CD4-positive, alpha-beta T cell treated with Interleukin-15 for 4 hours (primary cell): ENCODE measurements around the gene ST3GAL3.
"Not testable (repeated sequence)": the region's sequence is repeated elsewhere in the genome, so short reads cannot be mapped to it uniquely, and the experiment has no call there.

Experiments used
- DNase-seq: peaks from one replicate; pipeline ENCODE4 v3.0.0-alpha.2; 2020; ENCODE audit warnings: low spot score

Gene ST3GAL3

GRCh38 chr1:43822040-43822690, 114.8 kb downstream of the ST3GAL3 start:
- no peak for DNase-seq

- DNase-seq: no peak
Measured at GRCh38 chr1:43824795-43825194, 117.5 kb downstream of the ST3GAL3 start.

DNA sequence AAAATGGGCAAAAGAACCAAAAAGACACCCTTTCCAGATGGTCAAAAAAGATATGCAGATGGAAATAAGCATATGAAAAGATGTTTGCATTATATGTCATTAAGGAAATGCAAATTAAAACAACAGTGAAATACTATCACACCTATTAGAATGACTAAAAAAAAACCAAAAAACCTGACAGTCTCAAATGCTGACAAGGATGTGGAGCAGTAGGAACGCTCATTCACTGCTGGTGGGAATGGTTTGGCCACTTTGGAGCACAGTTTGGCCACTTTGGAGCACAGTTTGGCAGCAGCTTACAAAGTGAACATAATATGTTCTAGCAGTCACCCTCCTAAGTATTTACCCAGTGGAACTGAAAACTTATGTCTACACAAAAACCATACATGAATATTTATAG, 121.2 kb downstream of the ST3GAL3 start:
- no peak for DNase-seq

GRCh38 chr1:43830802-43831201, 123.5 kb downstream of the ST3GAL3 start:
- DNase-seq: no peak

DNA sequence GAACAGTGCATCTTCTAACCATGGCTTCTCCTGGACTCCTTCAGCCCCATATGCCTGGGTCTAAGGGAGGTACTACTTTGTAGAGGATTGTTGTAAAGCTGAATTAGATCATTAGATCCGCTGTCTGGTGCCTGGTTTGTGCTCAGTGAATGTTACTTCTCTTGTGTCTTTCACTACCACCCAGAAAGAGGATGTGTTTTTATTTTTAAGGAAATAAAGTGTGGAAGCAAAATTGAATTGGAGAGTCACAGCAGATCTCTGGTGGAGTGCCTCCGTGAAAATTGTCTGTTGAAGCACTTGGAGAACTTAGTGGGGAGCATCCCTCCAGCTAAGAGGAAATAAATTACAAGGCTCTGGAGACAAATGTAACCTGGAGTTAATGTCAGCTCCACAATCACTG, 124.5 kb downstream of the ST3GAL3 start:
- no peak for DNase-seq

GRCh38 chr1:43832255-43832654, 124.9 kb downstream of the ST3GAL3 start:
- no peak for DNase-seq

GRCh38 chr1:43832998-43833397, 125.7 kb downstream of the ST3GAL3 start:
- no peak for DNase-seq

- DNase-seq: not testable (repeated sequence)
Measured at GRCh38 chr1:43833902-43834279, 126.6 kb downstream of the ST3GAL3 start.

DNA sequence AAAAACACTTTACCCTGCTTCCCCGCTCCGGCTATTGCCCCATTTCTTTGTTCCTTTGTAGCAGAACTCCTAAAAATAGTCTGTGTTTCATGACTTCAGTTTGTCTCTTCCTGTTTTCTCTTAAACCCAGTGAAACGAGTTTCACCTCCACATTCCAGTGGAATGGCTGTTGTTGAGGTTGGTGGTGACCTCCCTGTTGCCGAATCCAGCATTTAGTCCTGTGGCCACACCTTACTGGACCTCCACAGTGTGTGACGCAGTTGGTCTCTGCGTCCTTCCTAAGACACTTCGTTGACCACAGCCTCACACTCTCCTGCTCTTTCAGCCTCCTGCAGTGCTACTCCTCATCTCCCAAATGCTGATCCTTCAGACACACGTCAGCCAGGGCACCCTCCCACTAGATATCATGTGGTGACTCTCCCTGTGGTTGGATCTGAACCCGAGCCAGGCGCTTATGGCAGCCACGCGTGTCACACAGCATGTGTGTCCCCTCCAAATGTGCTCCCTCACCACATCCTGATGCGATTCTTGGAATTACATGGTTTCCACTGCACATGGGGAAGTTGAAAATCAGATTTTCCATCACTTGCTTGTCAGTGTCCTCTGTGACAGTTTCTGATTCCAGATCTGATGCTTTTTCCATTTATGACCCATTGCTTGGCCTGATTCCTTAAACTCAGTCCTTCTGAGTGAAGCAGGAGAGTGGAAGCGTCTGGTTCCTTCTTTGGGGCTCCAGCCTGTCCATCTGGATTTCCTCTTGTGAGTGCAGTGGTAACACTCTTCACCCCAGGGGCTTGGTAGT, 127.1 kb downstream of the ST3GAL3 start:
- DNase-seq: no peak

DNA sequence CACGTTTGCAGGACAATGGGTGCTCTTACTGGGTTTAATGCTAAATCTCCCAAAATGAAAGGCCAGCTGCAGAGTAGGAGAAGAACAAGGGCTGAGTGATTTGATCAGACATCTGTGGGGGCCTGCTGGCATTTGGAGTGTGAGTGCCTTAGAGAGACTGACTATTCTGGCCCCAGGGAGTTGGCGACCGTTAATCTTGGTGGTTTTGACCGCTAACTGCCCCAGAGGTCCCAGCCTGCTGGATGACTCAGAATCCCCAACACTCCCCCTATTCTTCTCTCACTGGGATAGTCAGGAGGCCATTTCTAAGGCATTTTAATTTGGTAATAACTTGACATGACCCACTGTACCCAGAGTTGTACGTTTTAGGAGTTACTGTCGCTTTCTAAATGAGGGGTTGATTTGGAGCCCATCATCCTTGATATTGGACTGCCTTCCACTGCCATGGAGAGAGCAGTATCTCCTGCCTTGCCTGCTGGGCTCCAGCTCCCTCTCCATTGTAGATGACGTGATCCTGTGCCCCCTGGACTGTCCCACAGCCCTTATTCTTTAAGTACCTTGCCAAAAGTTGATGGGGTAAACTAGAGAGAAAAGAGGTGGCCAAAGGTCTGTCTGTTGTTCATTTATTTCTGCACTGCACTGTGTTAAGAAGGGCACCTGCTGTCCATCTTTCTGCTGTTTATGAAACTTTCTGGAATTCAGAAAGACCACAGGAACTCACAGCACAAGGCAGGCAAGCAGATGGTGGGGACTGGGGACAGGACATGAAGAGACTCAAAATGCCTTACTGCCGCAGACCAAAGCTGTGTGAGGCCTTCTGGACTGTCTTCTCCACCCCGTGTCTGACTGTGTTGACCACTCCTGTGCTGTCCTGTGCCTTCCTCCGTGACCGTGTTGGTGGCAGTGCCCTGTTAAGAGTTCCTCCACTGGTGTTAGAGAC, 128.0 kb downstream of the ST3GAL3 start:
- DNase-seq: no peak

- peak; percentile 38 for DNase-seq
Measured at GRCh38 chr1:43836267-43836951, 129.1 kb downstream of the ST3GAL3 start.

DNA sequence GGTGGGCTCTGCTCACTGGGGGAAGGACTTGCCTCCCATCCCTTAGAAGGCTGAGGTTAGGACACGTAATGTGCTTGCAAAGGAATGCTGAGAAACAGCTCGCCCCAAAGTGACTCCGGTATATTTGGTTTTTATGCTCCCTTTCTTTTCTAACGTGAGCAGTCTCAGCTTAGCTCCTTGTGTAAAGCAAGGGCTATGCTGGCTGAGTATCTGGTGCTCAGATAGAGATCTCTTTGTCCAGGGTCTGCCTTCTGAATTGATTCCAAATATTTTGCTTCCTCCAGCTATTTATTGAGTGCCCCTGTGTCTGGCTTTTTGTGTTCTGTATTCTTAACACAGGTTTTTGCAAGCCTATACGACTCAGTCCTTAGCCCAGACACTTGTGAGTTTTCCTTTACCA, 131.7 kb downstream of the ST3GAL3 start:
- no peak for DNase-seq

DNA sequence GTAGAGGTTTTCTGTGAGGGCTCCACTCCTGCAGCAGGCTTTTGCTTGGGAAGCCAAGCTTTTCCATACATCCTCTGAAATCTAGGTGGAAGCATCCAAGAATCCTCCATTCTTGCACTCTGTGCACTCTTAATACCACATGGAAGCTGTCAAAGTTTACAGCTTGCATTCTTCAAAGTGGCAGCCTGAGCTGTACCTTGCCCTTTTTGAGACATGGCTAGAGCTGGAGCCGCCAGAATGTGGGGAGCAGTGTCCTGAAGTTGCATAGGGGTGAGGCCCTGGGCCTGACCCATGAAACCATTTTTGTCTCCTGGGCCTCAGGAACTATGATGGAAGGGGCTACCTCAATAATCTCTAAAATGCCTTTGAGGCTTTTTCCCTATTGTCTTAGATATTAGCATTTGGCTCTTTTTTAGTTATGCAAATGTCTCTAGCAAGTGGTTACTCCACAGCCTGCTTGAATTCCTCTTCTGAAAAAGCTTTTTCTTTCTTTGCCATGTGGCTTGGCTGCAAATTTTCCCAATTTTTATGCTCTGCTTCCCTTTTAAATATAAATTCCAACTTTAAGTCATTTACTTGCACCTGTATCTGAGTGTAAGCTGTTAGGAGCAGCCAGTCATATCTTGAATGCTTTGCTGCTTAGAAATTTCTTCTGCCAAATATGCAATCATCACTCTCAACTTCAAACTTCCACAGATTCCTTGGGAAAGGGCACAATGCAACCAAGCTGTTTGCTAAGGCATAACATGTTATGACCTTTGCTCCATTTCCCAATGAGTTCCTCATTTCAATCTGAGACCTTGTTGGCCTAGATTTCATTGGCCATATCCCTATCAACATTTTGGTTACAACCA, 134.2 kb downstream of the ST3GAL3 start:
- DNase-seq: no peak

DNA sequence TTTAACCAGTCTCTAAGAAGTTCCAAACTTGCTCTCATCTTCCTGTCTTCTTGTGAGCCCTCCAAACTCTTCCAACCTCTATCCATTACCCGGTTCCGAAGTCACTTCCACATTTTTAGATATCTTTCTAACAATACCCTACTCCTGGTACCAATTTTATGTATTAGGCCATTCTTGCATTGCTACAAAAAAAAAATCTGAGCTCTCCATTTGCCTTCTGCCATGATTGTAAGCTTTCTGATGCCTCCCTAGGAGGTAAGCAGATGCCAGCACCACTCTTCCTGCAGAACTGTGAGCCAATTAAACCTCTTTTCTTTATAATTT, 134.8 kb downstream of the ST3GAL3 start:
- DNase-seq: no peak

DNA sequence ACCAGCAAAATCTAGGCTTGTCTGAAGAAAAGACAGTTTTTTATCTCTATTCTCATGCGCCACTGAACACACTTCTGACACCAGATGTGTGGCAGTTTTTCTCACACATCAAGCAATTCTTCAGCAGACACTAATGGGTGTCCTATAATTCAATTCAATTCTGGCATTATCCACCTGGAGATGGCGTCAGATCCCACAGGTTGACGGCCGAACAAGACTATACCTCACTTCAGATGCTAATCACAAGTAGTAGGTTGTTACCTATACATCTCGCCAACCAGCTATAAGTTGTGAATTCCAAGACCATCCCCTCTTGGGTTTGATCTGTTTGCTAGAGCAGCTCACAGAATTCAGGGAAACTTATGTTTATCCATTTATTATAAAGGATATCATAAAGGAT, 136.3 kb downstream of the ST3GAL3 start:
- DNase-seq: no peak

DNA sequence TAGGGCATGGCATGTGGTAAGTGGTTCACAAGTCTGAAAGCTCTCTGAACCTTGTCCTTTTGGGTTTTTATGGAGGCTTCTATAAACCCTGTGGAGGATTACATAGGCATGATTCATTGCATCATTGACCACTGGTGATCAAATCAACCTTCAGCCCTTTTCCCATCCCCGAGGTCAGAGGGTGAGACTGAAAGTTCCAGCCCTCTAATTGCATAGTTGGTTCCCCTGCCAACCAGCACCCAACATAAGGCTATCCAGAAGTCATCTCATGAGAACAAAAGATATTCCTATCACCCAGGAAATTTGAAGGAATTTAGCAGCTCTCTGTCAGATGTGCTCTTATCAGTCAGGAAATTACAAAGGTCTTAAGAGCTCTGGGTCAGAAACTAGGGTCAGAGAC, 136.8 kb downstream of the ST3GAL3 start:
- no peak for DNase-seq

- DNase-seq: no peak
Measured at GRCh38 chr1:43847290-43847689, 140.0 kb downstream of the ST3GAL3 start.

DNA sequence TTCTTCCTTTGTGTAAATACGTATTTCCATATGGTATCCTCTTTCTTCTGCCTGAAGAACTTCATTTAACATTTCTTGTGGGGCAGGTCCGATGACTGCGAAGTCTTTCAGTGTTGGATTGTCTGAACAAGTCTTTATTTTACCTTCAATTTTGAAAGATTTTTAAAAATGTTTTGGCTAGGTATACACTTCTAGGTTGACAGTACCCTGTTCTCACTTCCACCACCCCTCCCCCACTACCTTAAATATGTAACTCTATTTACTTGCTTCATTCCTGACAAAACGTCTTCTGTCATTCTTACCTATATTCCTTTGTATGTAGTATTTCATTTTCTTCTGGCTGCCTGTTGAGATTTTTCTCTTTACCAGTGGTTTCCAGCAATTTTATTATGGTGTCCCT, 140.5 kb downstream of the ST3GAL3 start:
- DNase-seq: no peak

DNA sequence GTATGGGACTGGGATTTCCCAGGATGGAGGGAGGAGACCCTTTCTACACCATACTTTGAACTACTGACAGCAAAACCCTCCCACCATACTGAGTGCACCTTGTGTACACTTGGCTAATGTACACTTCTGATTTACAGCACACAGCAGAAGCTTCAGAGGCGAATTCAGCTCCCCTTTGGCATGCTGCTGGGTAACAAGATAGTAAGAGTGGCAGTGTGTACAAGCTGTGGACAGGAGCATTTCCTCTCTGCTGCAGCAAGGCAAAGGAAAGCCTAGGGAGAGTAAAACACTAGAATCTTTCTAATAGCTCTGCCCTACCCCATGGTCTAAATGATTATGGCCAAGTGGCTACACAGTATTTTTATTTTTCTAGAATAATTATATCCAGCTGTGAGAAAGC, 142.3 kb downstream of the ST3GAL3 start:
- no peak for DNase-seq

- DNase-seq: no peak
Measured at GRCh38 chr1:43850591-43851233, 143.4 kb downstream of the ST3GAL3 start.
